IMR-90 (cell line): ENCODE data around the gene AGPS.

Experiments
- CTCF ChIP-seq: conservative IDR thresholded peaks from 2 replicates; pipeline ENCODE4 v1.5.1; 2012; ENCODE audit warnings: mild to moderate bottlenecking, low read depth, low read length, improper control_type of control experiment
- MAZ ChIP-seq: IDR thresholded peaks from 2 replicates; pipeline ENCODE4 v1.6.1; 2012; ENCODE audit warnings: low read depth, mild to moderate bottlenecking, low read length, improper control_type of control experiment, moderate library complexity, borderline replicate concordance
- POLR2A ChIP-seq: IDR thresholded peaks from 2 replicates; pipeline ENCODE4 v1.6.1; 2012; ENCODE audit warnings: mild to moderate bottlenecking, low read depth, low read length

DNA sequence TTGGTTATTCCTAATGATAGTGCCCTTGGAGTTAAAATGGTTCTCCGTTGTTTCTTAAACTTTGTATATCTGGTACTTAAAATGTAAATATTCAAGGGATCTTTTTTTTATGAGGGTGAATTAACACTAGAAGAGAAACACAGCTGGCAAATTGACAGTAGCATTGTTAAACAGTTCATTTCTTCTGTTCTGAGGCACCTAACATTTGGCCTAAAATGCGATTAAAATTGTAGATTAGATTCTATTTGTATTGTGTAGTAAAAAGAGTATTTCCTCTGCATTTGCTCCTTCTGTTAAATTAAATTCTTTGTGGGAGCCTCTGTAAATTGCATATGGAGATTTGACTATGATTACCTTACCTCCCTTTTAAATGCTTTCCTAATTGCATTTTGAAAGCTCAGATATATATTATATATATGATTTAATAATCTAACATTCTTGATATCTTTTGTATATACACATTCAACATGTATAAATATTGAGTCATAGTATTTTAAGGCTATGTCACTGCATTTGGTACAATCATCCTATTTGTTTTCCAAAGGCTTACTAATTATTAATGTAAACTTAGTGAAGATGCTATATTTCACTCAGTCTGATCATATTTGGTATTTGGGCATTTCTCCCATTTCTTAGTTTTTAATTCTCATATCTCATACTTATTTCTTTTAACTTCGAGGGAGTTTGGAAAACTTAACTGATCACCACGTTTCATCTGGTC is 124.4 kb downstream of the AGPS start:
- TF ChIP-seq CTCF (no peak), POLR2A (no peak), MAZ (no peak)
